SU-DHL-6 (cell line): ENCODE results near the gene CKS1B.

Experiments
- H2AFZ ChIP-seq: fragments of 200-600 bp; sonication (generic); 2 replicates; pipeline ENCODE4 v1.6.1; 2014; ENCODE audit warnings: low read depth, mild to moderate bottlenecking, moderate library complexity, mixed read lengths, antibody characterized with exemption, low read length; ENCODE audit not compliant: severe bottlenecking
- H3F3A ChIP-seq: fragments of 200-600 bp; shearing (Covaris generic); 2 replicates; pipeline ENCODE4 v1.6.0; 2016; ENCODE audit warnings: antibody characterized with exemption, mild to moderate bottlenecking; ENCODE audit not compliant: insufficient read depth
- H3K27ac ChIP-seq: fragments of 200-600 bp; sonication (generic); 2 replicates; pipeline ENCODE4 v1.5.1; 2016; ENCODE audit warnings: low read depth, mild to moderate bottlenecking, low read length, moderate library complexity, mixed read lengths
- H3K27me3 ChIP-seq: fragments of 200-600 bp; sonication (generic), shearing (Covaris generic); 2 replicates; pipeline ENCODE4 v1.6.0; 2014; ENCODE audit warnings: mild to moderate bottlenecking, low read length
- H3K36me3 ChIP-seq: fragments of 200-600 bp; sonication (generic); 2 replicates; pipeline ENCODE4 v1.6.1; 2014; ENCODE audit warnings: mild to moderate bottlenecking, low read length, mixed read lengths
- H3K4me2 ChIP-seq: fragments of 300-600, 200-600 bp; shearing (Covaris generic), sonication (generic); 2 replicates; pipeline ENCODE4 v1.6.0; 2014; ENCODE audit warnings: low read length, low read depth, mild to moderate bottlenecking; ENCODE audit not compliant: poor library complexity, severe bottlenecking
- H3K4me3 ChIP-seq: fragments of 200-600 bp; sonication (generic); 2 replicates; pipeline ENCODE4 v1.5.1; 2014; ENCODE audit warnings: antibody characterized with exemption, low read length, mild to moderate bottlenecking, mixed read lengths; ENCODE audit not compliant: insufficient read depth, poor library complexity, severe bottlenecking
- H3K79me2 ChIP-seq: fragments of 200-600 bp; sonication (generic); 2 replicates; pipeline ENCODE4 v1.6.1; 2014; ENCODE audit warnings: mild to moderate bottlenecking, low read length, moderate library complexity; ENCODE audit not compliant: insufficient read depth
- H3K9ac ChIP-seq: fragments of 200-600 bp; sonication (generic); 2 replicates; pipeline ENCODE4 v1.7.0; 2014; ENCODE audit warnings: mild to moderate bottlenecking, low read length
- H3K9me2 ChIP-seq: fragments of 200-600 bp; sonication (generic); replicated peaks from 2 replicates; pipeline ENCODE4 v1.6.1; 2014; ENCODE audit warnings: low read length; ENCODE audit not compliant: insufficient read depth
- H3K9me3 ChIP-seq: fragments of 200-600 bp; sonication (generic); 2 replicates; pipeline ENCODE4 v1.6.1; 2014; ENCODE audit warnings: low read length, mixed read lengths; ENCODE audit not compliant: insufficient read depth
- H4K20me1 ChIP-seq: fragments of 200-600 bp; sonication (generic); 2 replicates; pipeline ENCODE4 v1.6.1; 2014; ENCODE audit warnings: low read depth, mild to moderate bottlenecking, antibody characterized with exemption, low read length, moderate library complexity, mixed read lengths
- EZH2phosphoT487 ChIP-seq: fragments of 200-600 bp; sonication (generic), shearing (Covaris generic); conservative IDR thresholded peaks from 2 replicates; pipeline ENCODE4 v1.6.1; 2018; ENCODE audit warnings: mild to moderate bottlenecking, antibody characterized with exemption, low read length, moderate library complexity, mixed read lengths
- TF ChIP-seq, protein P1 (sequence below): fragments of 200-600 bp; sonication (generic); IDR thresholded peaks from one replicate; pipeline ENCODE4 v1.5.1; 2017; ENCODE audit warnings: antibody characterized with exemption, mild to moderate bottlenecking, low read length, moderate library complexity; ENCODE audit not compliant: insufficient read depth, poor library complexity, severe bottlenecking

Gene CKS1B

DNA sequence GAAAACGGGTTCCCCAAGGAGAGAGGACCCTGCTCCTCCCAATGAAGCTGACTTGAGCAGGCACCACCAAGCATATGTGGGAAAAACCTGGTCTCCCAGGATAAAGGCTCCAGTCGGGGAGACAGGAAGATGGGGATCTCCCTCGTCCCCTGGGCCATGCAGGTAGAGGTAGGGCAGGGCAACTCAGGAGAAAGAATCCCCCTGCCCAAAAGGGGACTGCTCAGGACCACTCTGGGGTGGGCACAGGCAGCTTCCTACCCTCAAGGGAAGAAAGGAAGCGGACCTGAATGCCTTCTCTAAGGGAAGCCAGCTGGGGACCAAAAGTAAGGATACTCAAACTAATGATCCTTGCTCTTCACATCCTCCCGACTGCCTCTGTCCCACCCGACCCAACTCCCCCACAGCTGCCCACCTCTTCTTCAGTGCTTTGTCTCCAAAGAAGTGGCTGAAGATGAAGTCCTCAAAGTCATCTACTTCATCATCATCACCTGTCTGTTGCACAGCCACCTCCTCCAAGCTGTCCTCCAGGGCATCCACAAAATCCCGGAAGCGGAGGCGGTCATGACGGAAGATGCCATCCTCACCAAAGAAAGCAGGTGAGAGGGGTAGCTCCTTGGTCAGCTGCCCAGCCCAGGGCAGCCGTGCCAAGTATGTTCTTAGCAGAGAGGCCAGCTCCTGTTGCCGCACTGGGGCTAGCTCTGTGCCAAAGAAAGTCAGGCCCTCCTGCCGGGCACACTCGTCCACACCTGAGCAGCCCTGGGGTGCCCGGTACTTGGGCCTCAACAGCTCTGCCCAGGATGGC, 29.1 kb upstream of the CKS1B start:
- no peaks in the 10 kb centered on the region for H3K27me3 ChIP-seq
- H3K27ac ChIP-seq = no peak overlapping the region
- no peak overlapping the region for H2AFZ ChIP-seq
- no peak overlapping the region for H3K9ac ChIP-seq
- H3K4me3 ChIP-seq = no peak overlapping the region
- no peaks in the 10 kb centered on the region for H3K79me2 ChIP-seq
- no peak overlapping the region for H3K4me2 ChIP-seq
- H3K36me3 ChIP-seq = no peaks in the 10 kb centered on the region
- no peak for TF ChIP-seq EZH2phosphoT487
- TF ChIP-seq, protein P1, sequence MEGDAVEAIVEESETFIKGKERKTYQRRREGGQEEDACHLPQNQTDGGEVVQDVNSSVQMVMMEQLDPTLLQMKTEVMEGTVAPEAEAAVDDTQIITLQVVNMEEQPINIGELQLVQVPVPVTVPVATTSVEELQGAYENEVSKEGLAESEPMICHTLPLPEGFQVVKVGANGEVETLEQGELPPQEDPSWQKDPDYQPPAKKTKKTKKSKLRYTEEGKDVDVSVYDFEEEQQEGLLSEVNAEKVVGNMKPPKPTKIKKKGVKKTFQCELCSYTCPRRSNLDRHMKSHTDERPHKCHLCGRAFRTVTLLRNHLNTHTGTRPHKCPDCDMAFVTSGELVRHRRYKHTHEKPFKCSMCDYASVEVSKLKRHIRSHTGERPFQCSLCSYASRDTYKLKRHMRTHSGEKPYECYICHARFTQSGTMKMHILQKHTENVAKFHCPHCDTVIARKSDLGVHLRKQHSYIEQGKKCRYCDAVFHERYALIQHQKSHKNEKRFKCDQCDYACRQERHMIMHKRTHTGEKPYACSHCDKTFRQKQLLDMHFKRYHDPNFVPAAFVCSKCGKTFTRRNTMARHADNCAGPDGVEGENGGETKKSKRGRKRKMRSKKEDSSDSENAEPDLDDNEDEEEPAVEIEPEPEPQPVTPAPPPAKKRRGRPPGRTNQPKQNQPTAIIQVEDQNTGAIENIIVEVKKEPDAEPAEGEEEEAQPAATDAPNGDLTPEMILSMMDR = no peak
- no peaks in the 10 kb centered on the region for H3K9me2 ChIP-seq
- no peaks in the 10 kb centered on the region for H3K9me3 ChIP-seq
- no peaks in the 10 kb centered on the region for H4K20me1 ChIP-seq
- H3F3A ChIP-seq = peaks cover 5% of the 10 kb centered on the region; the same call in 1 of the 2 replicates

DNA sequence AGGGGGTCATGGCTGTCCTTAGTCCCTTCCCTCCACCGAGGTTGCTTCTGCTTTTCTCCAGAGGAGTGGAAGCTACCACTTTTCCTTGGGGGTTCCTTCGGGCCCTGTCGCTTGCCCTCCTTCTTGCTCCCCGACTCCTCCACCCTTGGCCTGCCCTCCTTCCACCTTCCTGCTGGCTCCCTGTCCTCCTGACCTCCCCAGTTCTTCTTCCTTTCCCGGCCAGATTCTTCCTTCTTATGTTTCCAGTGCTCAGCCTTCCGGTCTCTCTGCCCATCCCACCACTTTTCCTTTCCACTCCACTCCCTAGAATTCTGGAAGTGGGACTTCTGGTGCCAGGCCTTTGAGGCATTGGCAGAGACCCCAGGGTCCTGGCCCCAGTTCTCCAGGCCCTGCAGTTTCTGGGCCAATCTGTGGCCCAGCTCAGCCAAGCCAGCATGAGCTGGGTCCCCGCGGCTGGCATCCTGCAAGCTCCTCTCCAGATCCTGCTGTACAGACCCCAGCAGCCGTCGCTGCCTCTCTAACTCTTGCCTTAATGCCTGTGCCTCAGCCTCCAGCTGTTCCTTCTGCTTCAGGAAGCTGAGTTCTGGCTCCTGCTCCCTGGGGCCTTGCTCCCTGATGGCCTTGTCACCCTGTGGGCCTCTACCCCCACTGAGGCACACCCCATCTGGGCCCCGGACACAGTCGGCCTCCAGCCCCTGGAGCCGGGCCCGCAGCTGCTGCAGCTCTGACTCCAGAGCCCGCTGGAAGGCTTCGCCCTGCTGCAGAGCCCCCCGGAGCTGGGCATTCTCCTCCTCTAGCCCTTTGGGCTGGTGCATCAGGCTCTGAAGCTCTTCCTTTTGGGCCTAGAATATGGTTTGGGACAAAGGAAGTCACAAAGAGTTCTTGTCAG, 28.3 kb upstream of the CKS1B start:
- no peak for TF ChIP-seq EZH2phosphoT487
- TF ChIP-seq, protein P1 = no peak
- no peaks in the 10 kb centered on the region for H3K79me2 ChIP-seq
- no peak overlapping the region for H3K4me2 ChIP-seq
- no peaks in the 10 kb centered on the region for H3K36me3 ChIP-seq
- no peak overlapping the region for H2AFZ ChIP-seq
- H3K4me3 ChIP-seq = no peak overlapping the region
- no peak overlapping the region for H3K27ac ChIP-seq
- no peaks in the 10 kb centered on the region for H4K20me1 ChIP-seq
- no peaks in the 10 kb centered on the region for H3K9me3 ChIP-seq
- no peaks in the 10 kb centered on the region for H3K9me2 ChIP-seq
- no peak overlapping the region for H3K9ac ChIP-seq
- no peaks in the 10 kb centered on the region for H3F3A ChIP-seq
- H3K27me3 ChIP-seq = no peaks in the 10 kb centered on the region

DNA sequence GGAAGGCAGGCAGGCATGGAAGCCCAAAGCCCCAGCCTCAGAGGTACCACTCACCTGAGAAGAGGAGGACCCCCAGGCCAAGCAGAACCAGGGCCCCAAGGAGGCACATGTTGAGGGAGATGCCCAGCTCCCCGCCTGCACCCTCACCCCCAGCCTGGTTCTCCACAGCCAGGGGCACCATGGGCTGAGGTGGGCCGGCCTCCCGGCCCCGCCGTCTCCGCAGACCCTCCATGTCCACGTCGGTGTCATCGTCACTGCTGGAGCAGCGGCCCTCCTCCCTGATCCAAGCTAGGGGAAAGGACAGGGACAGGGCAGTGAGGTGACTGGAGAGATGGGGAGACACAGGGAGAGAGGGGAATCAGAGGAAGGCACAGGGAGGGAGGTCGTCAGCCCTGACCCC, 26.4 kb upstream of the CKS1B start:
- no peaks in the 10 kb centered on the region for H4K20me1 ChIP-seq
- H3F3A ChIP-seq = no peaks in the 10 kb centered on the region
- H3K9ac ChIP-seq = no peak overlapping the region
- H3K27me3 ChIP-seq = no peaks in the 10 kb centered on the region
- H3K4me3 ChIP-seq = no peak overlapping the region
- no peaks in the 10 kb centered on the region for H3K36me3 ChIP-seq
- H3K4me2 ChIP-seq = no peak overlapping the region
- H3K27ac ChIP-seq = no peak overlapping the region
- H3K79me2 ChIP-seq = no peaks in the 10 kb centered on the region
- H3K9me3 ChIP-seq = no peaks in the 10 kb centered on the region
- TF ChIP-seq, protein P1 = no peak
- TF ChIP-seq EZH2phosphoT487 = no peak
- H2AFZ ChIP-seq = no peak overlapping the region
- no peaks in the 10 kb centered on the region for H3K9me2 ChIP-seq
